Esophagus squamous epithelium (tissue), 4 donors: ENCODE results near the gene ZDHHC3.

ENCODE experiments used
- CTCF ChIP-seq, 6 experiments: fragments of 450-650 bp in 4 of 6; fragments of 200-600 bp in 2 of 6; sonication (generic) in 2 of 6; IDR thresholded peaks; one replicate each; pipeline ENCODE4 v1.5.1; 2016 to 2019; ENCODE audit warnings: antibody characterized with exemption in 6 of 6, mild to moderate bottlenecking in 4 of 6, moderate library complexity in 4 of 6
- POLR2A ChIP-seq, 4 donors: fragments of 450-650 bp; IDR thresholded peaks; one replicate each; pipeline ENCODE4 v1.6.1; 2017; ENCODE audit warnings: antibody characterized with exemption in 4 of 4, mild to moderate bottlenecking in 4 of 4, moderate library complexity in 3 of 4

- TF ChIP-seq CTCF (IDR thresholded peaks at IDR 0.05) (no peak), POLR2A (IDR thresholded peaks at IDR 0.05) (no peak)
Observed at GRCh38 chr3:44993471-44994205, 17.7 kb upstream of the ZDHHC3 start.
